Measurements from ENCODE around the gene CLTRN. TPM values are rescaled to one million over a fixed set of nuclear protein-coding genes. Genes with fewer than 3 reads are reported as not detected.

CLTRN gene
- polyA plus RNA-seq, 3 donors from 2014 or later: 0.61 TPM; not detected in 2

GRCh38 chrX:15643786-15644559 lies 20.6 kb downstream of the CLTRN start:
- Mint-ChIP-seq H3K4me1 (peaks cover 35 to 38% of the 10 kb centered on the region in 2 donors), H3K4me3 (peak overlapping the region; percentile 74 to 85 (median 80)), H3K27ac (peak overlapping the region; percentile 25 to 75 (median 47))

GRCh38 chrX:15631637-15632036 lies 33.0 kb downstream of the CLTRN start:
- Mint-ChIP-seq H3K4me1 (no peaks in the 10 kb centered on the region), H3K27me3 (ENCODE audit: low read depth in 3 of 3) (peaks cover 0 to 8% (median 8%) of the 10 kb centered on the region in 3 donors), H3K9me3 (no peaks in the 10 kb centered on the region), H3K36me3 (no peaks in the 10 kb centered on the region), H3K4me3 (no peak overlapping the region), H3K27ac (no peak overlapping the region)
- DNase-seq: no peak

More at GRCh38 chrX:15643786-15644559, 20.6 kb downstream of the CLTRN start:
- Mint-ChIP-seq H3K9me3 (no peaks in the 10 kb centered on the region), H3K27me3 (ENCODE audit: low read depth in 3 of 3) (peaks cover 0 to 26% (median 10%) of the 10 kb centered on the region in 3 donors), H3K36me3 (no peaks in the 10 kb centered on the region)
- DNase-seq: peak in 1 of 3 donors; percentile 22

GRCh38 chrX:15623054-15623453 lies 41.6 kb downstream of the CLTRN start:
- peaks cover 0 to 21% (median 0%) of the 10 kb centered on the region in 3 donors for H3K27me3 Mint-ChIP-seq (ENCODE audit: low read depth in 3 of 3)
- H3K27ac Mint-ChIP-seq: no peak overlapping the region
- peaks cover 0 to 3% (median 0%) of the 10 kb centered on the region in 6 donors for H3K9me3 Mint-ChIP-seq
- H3K36me3 Mint-ChIP-seq: no peaks in the 10 kb centered on the region
- H3K4me1 Mint-ChIP-seq: no peaks in the 10 kb centered on the region
- H3K4me3 Mint-ChIP-seq: no peak overlapping the region
- DNase-seq: no peak

GRCh38 chrX:15619053-15619755 lies 45.4 kb downstream of the CLTRN start:
- no peak for DNase-seq
- H3K4me1 Mint-ChIP-seq: no peaks in the 10 kb centered on the region
- H3K27me3 Mint-ChIP-seq (ENCODE audit: low read depth in 3 of 3): peaks cover 0 to 23% (median 2%) of the 10 kb centered on the region in 3 donors
- no peak overlapping the region for H3K27ac Mint-ChIP-seq
- H3K9me3 Mint-ChIP-seq: peaks cover 0 to 6% (median 0%) of the 10 kb centered on the region in 6 donors
- H3K4me3 Mint-ChIP-seq: no peak overlapping the region
- no peaks in the 10 kb centered on the region for H3K36me3 Mint-ChIP-seq

- Mint-ChIP-seq H3K36me3 (no peaks in the 10 kb centered on the region), H3K4me3 (no peak overlapping the region), H3K4me1 (no peaks in the 10 kb centered on the region), H3K27me3 (ENCODE audit: low read depth in 3 of 3) (peaks cover 0 to 15% (median 2%) of the 10 kb centered on the region in 3 donors), H3K9me3 (peaks cover 0 to 6% (median 0%) of the 10 kb centered on the region in 6 donors), H3K27ac (no peak overlapping the region)
- no peak for DNase-seq
These were observed 47.5 kb downstream of the CLTRN start for GRCh38 chrX:15617111-15617510.

- no peak overlapping the region for H3K4me3 Mint-ChIP-seq
- H3K4me1 Mint-ChIP-seq: no peaks in the 10 kb centered on the region
These were observed 48.1 kb downstream of the CLTRN start for GRCh38 chrX:15616531-15616930.

GRCh38 chrX:15607067-15607466 lies 57.5 kb downstream of the CLTRN start:
- Mint-ChIP-seq H3K27ac (no peak overlapping the region), H3K4me3 (no peak overlapping the region), H3K4me1 (no peaks in the 10 kb centered on the region), H3K9me3 (no peaks in the 10 kb centered on the region), H3K27me3 (ENCODE audit: low read depth in 3 of 3) (peaks cover 4 to 16% (median 5%) of the 10 kb centered on the region in 3 donors), H3K36me3 (no peaks in the 10 kb centered on the region)
- DNase-seq: no peak

More at GRCh38 chrX:15616531-15616930, 48.1 kb downstream of the CLTRN start:
- H3K9me3 Mint-ChIP-seq: peaks cover 0 to 3% (median 0%) of the 10 kb centered on the region in 6 donors
- DNase-seq: no peak
- H3K36me3 Mint-ChIP-seq: no peaks in the 10 kb centered on the region
- H3K27me3 Mint-ChIP-seq (ENCODE audit: low read depth in 3 of 3): peaks cover 0 to 13% (median 4%) of the 10 kb centered on the region in 3 donors
- no peak overlapping the region for H3K27ac Mint-ChIP-seq

GRCh38 chrX:15606136-15606535 lies 58.5 kb downstream of the CLTRN start:
- Mint-ChIP-seq H3K27ac (no peak overlapping the region), H3K9me3 (peaks cover 0 to 2% (median 0%) of the 10 kb centered on the region in 6 donors), H3K36me3 (no peaks in the 10 kb centered on the region), H3K27me3 (ENCODE audit: low read depth in 3 of 3) (peaks cover 2 to 16% (median 5%) of the 10 kb centered on the region in 3 donors), H3K4me1 (no peaks in the 10 kb centered on the region), H3K4me3 (no peak overlapping the region)
- no peak for DNase-seq

GRCh38 chrX:15605226-15605625 lies 59.4 kb downstream of the CLTRN start:
- no peaks in the 10 kb centered on the region for H3K36me3 Mint-ChIP-seq
- no peak for DNase-seq
- no peaks in the 10 kb centered on the region for H3K4me1 Mint-ChIP-seq
- H3K4me3 Mint-ChIP-seq: no peak overlapping the region
- no peak overlapping the region for H3K27ac Mint-ChIP-seq
- H3K27me3 Mint-ChIP-seq (ENCODE audit: low read depth in 3 of 3): peaks cover 0 to 14% (median 5%) of the 10 kb centered on the region in 3 donors
- peaks cover 0 to 2% (median 0%) of the 10 kb centered on the region in 6 donors for H3K9me3 Mint-ChIP-seq

GRCh38 chrX:15602761-15603160 lies 61.8 kb downstream of the CLTRN start:
- no peak for DNase-seq
- Mint-ChIP-seq H3K9me3 (peaks cover 0 to 2% (median 0%) of the 10 kb centered on the region in 6 donors), H3K27ac (no peak overlapping the region), H3K27me3 (ENCODE audit: low read depth in 3 of 3) (peaks cover 0 to 12% (median 5%) of the 10 kb centered on the region in 3 donors), H3K4me3 (no peak overlapping the region), H3K4me1 (no peaks in the 10 kb centered on the region), H3K36me3 (no peaks in the 10 kb centered on the region)

GRCh38 chrX:15601932-15602331 lies 62.7 kb downstream of the CLTRN start:
- Mint-ChIP-seq H3K36me3 (no peaks in the 10 kb centered on the region), H3K4me3 (no peak overlapping the region), H3K4me1 (no peaks in the 10 kb centered on the region), H3K27ac (no peak overlapping the region), H3K9me3 (peaks cover 0 to 2% (median 0%) of the 10 kb centered on the region in 6 donors), H3K27me3 (ENCODE audit: low read depth in 3 of 3) (peaks cover 0 to 10% (median 3%) of the 10 kb centered on the region in 3 donors)
- no peak for DNase-seq

GRCh38 chrX:15600745-15601144 lies 63.9 kb downstream of the CLTRN start, which contains the start of gene ACE2:
ACE2 (minus strand) TSS chrX:15600960; CDS start chrX:15600911, 49 bp downstream.
- H3K9me3 Mint-ChIP-seq: peaks cover 0 to 2% (median 0%) of the 10 kb centered on the region in 6 donors
- DNase-seq: no peak
- H3K36me3 Mint-ChIP-seq: no peaks in the 10 kb centered on the region
- no peak within 1 kb of the TSS for H3K4me3 Mint-ChIP-seq
- no peaks in the 10 kb centered on the region for H3K4me1 Mint-ChIP-seq
- H3K27ac Mint-ChIP-seq: no peak within 1 kb of the TSS
- peaks cover 0 to 15% (median 3%) of the 10 kb centered on the region in 3 donors for H3K27me3 Mint-ChIP-seq (ENCODE audit: low read depth in 3 of 3)

- Mint-ChIP-seq H3K4me1 (no peaks in the 10 kb centered on the region), H3K27ac (no peak overlapping the region), H3K36me3 (no peaks in the 10 kb centered on the region), H3K9me3 (peaks cover 0 to 2% (median 0%) of the 10 kb centered on the region in 6 donors), H3K4me3 (no peak overlapping the region), H3K27me3 (ENCODE audit: low read depth in 3 of 3) (peaks cover 0 to 20% (median 2%) of the 10 kb centered on the region in 3 donors)
- DNase-seq: no peak
These were observed 64.6 kb downstream of the CLTRN start for GRCh38 chrX:15600049-15600448.

- Mint-ChIP-seq H3K27ac (no peak overlapping the region), H3K36me3 (no peaks in the 10 kb centered on the region), H3K4me1 (no peaks in the 10 kb centered on the region), H3K4me3 (no peak overlapping the region), H3K9me3 (peaks cover 0 to 2% (median 0%) of the 10 kb centered on the region in 6 donors), H3K27me3 (ENCODE audit: low read depth in 3 of 3) (peaks cover 0 to 19% (median 2%) of the 10 kb centered on the region in 3 donors)
- no peak for DNase-seq
These were observed 65.1 kb downstream of the CLTRN start for GRCh38 chrX:15599461-15599860.
